Neural progenitor cell (in vitro differentiated cells): ENCODE data around the gene RSPO3.

ENCODE experiments used
- CTCF ChIP-seq: fragments of 200-600 bp; sonication (generic); IDR thresholded peaks from 2 replicates; pipeline ENCODE4 v1.5.1; 2017; ENCODE audit warnings: antibody characterized with exemption, mild to moderate bottlenecking
- EZH2 ChIP-seq: fragments of 200-600 bp; sonication (generic); IDR thresholded peaks from 2 replicates; pipeline ENCODE4 v1.6.1; 2017; ENCODE audit warnings: antibody characterized with exemption, mild to moderate bottlenecking, moderate library complexity

GRCh38 chr6:127219869-127220268 is 101.4 kb downstream of the RSPO3 start:
- TF ChIP-seq CTCF (no peak), EZH2 (no peak)
